Activated CD8-positive, alpha-beta T cell treated with anti-CD3 and anti-CD28 coated beads for 36 hours (primary cell): Measurements from ENCODE around the gene TYK2. TPM values are rescaled to one million over a fixed set of nuclear protein-coding genes. Genes with fewer than 3 reads are reported as not detected.
"Not testable (repeated sequence)": the region's sequence is repeated elsewhere in the genome, so short reads cannot be mapped to it uniquely, and the experiment has no call there.

Experiments
- ATAC-seq: fragments of 200-7000 bp; cut with Tn5 transposase; one replicate; pipeline ENCODE4 v1.10.0; 2021; ENCODE audit warnings: mild to moderate bottlenecking, moderate library complexity
- CTCF ChIA-PET: fragments of 350-600 bp; sonication (Branson Sonifier 250); formaldehyde crosslinking; loops from one replicate; lab custom pipeline; 2021; ENCODE audit warnings: antibody characterized with exemption; lab: Charles Lee
- POLR2A ChIA-PET: fragments of 350-600 bp; sonication (Branson Sonifier 250); formaldehyde crosslinking; loops from one replicate; lab custom pipeline; 2021; ENCODE audit warnings: antibody characterized with exemption; lab: Charles Lee
- DNase-seq: peaks from one replicate; pipeline ENCODE4 v3.0.0-alpha.2; 2020
- H3K27ac Mint-ChIP-seq: one replicate; pipeline ENCODE4 v1.8.0; 2021; ENCODE audit warnings: mild to moderate bottlenecking, mixed read lengths
- H3K27me3 Mint-ChIP-seq: one replicate; pipeline ENCODE4 v1.8.0; 2021; ENCODE audit warnings: mixed read lengths
- H3K36me3 Mint-ChIP-seq: one replicate; pipeline ENCODE4 v1.8.0; 2021; ENCODE audit warnings: low read depth, mixed read lengths
- H3K4me1 Mint-ChIP-seq: one replicate; pipeline ENCODE4 v1.8.0; 2021; ENCODE audit warnings: low read depth, mixed read lengths
- H3K4me3 Mint-ChIP-seq: one replicate; pipeline ENCODE4 v1.8.0; 2021; ENCODE audit warnings: mild to moderate bottlenecking, moderate library complexity, mixed read lengths
- H3K9me3 Mint-ChIP-seq: one replicate; pipeline ENCODE4 v1.8.0; 2021; ENCODE audit warnings: mixed read lengths
- intact Hi-C: fragments of 100-400 bp; cut with micrococcal nuclease; formaldehyde crosslinking; loops from one replicate; pipeline ENCODE4 v1.10.0; 2022
- total RNA-seq, 2 experiments: library from RNA; stranded (reverse); gene quantifications; one replicate each; pipeline ENCODE4 v1.2.3, GENCODE V29; 2021
- TF ChIP-seq, protein P1 (sequence below): fragments of 200-600 bp; IDR thresholded peaks from one replicate; pipeline ENCODE4 v1.8.0; 2022; ENCODE audit warnings: antibody characterized with exemption, mild to moderate bottlenecking

The TYK2 gene
- total RNA-seq, 2 experiments from 2014 or later = 143 TPM

DNA sequence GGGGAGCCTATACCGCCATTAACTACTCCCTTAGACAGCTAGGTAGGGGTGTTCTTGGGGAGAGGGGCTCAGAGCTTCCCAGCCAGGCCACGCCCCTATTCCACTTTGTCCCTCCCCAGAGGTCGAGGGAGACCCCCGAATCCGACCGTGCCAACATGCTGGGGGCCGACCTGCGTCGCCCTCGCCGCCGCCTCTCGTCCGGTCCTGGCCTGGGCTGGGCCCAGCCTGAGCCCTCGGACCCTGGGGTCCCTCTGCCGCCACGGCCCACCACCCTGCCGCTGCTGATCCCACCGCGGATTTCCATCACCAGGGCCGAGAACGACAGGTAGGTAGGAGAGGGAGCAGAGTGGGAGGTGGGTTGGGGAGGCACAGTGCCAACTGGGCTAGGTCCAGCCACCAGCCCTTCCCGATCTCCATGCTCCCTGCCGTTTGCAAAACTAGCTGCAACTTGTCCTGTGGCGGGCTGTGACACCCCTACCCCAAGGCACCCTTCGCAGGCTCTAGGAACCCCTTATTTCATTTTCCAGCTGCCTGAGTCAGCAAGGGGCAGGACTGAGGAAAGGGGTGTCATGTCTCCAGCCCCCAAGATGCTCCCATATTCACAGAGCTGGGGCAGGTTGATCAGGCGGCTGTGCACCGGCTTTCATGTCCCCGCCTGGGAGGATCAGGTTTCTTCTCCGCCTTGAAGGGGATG is 37.3 kb upstream of the TYK2 start:
- H3K27ac Mint-ChIP-seq = peak overlapping the region; percentile 26
- DNase-seq (no peak), ATAC-seq (no peak)
- intact Hi-C loops = loop anchor here (2.0 kb wide), 1 partner anchor 13 kb away; no protein-coding TSS in a partner anchor
- H3K27me3 Mint-ChIP-seq = peaks cover 21% of the 10 kb centered on the region
- peaks cover 58% of the 10 kb centered on the region for H3K4me1 Mint-ChIP-seq
- ChIA-PET CTCF (interaction anchor here (0.8 to 22.7 kb wide), 15 partner anchors 4 to 226 kb away, joined by 3 to 587 read pairs (median 4); partner anchors contain the start of genes CDC37, ICAM5, KEAP1 and PDE4A), POLR2A (interaction anchor here (0.6 to 9.7 kb wide), 5 partner anchors 13 to 142 kb away, joined by 3 to 161 read pairs (median 4); partner anchors contain the start of gene CDC37)
- H3K36me3 Mint-ChIP-seq = peaks cover 9% of the 10 kb centered on the region
- peak overlapping the region; percentile 86 for H3K4me3 Mint-ChIP-seq
- no peaks in the 10 kb centered on the region for H3K9me3 Mint-ChIP-seq
- TF ChIP-seq, protein P1, sequence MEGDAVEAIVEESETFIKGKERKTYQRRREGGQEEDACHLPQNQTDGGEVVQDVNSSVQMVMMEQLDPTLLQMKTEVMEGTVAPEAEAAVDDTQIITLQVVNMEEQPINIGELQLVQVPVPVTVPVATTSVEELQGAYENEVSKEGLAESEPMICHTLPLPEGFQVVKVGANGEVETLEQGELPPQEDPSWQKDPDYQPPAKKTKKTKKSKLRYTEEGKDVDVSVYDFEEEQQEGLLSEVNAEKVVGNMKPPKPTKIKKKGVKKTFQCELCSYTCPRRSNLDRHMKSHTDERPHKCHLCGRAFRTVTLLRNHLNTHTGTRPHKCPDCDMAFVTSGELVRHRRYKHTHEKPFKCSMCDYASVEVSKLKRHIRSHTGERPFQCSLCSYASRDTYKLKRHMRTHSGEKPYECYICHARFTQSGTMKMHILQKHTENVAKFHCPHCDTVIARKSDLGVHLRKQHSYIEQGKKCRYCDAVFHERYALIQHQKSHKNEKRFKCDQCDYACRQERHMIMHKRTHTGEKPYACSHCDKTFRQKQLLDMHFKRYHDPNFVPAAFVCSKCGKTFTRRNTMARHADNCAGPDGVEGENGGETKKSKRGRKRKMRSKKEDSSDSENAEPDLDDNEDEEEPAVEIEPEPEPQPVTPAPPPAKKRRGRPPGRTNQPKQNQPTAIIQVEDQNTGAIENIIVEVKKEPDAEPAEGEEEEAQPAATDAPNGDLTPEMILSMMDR = no peak

DNA sequence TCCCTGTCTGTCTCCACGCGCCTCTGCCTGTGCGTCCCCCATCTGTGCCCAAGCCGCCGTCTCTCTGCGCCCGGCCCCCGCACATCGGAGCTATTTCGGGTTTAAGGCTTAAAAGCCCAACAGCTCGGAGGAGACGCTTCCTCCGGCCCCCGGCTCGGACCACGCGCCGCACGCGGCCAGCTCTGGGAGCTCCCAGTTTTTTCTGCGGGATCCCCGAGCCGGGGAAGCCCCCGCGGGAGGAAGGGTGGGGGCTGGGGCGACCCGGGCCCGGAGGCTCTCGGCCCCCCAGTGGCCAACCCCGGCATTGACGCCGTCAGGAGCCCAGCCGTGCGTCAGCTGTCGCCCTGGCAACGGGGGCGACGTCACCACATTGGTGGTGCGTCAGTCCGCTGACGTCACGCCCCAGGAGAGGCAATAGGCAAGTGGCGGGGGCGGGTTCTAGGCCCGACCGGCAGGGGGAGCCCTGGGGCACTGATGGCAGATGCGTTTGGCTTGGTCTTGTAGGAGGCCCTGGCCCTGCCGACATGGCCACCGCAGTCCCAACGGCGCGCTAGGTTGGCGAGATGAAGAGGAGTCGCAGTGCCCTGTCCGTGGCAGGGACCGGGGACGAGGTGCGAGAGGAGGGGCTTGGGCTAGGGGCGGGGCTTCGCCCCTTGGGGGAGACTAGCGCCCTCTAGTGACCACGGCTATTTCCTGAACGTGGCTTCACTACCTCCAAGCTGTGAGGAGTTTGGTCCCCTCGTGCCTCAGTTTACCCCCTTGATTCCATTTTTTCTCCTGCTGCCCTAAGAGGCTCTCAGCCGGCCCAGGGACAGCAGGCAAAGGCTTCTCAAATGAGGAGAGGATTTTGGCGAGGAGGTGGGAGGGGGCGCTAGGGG is 36.2 kb upstream of the TYK2 start:
- peak; percentile 50 for ATAC-seq
- peaks cover 59% of the 10 kb centered on the region for H3K4me1 Mint-ChIP-seq
- H3K4me3 Mint-ChIP-seq = peak overlapping the region; percentile 63
- intact Hi-C loops = no loop called here
- DNase-seq = peak; percentile 97
- CTCF ChIA-PET = interaction anchor here (0.8 to 22.7 kb wide), 11 partner anchors 5 to 301 kb away, joined by 3 to 587 read pairs (median 6); partner anchors contain the start of genes CDC37, DNM2, PDE4A and TYK2
- H3K27me3 Mint-ChIP-seq = peaks cover 13% of the 10 kb centered on the region
- POLR2A ChIA-PET = interaction anchor here (0.5 to 9.7 kb wide), 7 partner anchors 9 to 844 kb away, joined by 3 to 161 read pairs (median 3); partner anchors contain the start of gene CDC37
- no peaks in the 10 kb centered on the region for H3K9me3 Mint-ChIP-seq
- peak overlapping the region; percentile 84 for H3K27ac Mint-ChIP-seq
- TF ChIP-seq, protein P1 = peak; percentile 100
- peaks cover 9% of the 10 kb centered on the region for H3K36me3 Mint-ChIP-seq

DNA sequence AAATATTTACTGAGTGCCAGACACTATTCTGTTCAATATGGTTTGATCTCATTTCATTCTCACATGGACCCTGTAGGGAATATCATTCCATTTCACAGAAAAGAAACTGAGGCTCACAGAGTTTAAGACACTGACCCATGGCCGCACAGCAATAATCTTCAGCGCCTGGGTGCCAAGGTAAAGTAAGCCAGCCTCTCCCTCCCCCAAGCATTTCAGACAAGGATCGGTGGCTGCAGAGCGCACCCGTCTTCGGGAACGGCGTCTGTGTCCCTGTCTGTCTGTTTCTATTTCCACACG is 35.7 kb upstream of the TYK2 start:
- POLR2A ChIA-PET = interaction anchor here (0.8 to 9.7 kb wide), 6 partner anchors 9 to 137 kb away, joined by 3 to 161 read pairs (median 4); partner anchors contain the start of gene CDC37

DNA sequence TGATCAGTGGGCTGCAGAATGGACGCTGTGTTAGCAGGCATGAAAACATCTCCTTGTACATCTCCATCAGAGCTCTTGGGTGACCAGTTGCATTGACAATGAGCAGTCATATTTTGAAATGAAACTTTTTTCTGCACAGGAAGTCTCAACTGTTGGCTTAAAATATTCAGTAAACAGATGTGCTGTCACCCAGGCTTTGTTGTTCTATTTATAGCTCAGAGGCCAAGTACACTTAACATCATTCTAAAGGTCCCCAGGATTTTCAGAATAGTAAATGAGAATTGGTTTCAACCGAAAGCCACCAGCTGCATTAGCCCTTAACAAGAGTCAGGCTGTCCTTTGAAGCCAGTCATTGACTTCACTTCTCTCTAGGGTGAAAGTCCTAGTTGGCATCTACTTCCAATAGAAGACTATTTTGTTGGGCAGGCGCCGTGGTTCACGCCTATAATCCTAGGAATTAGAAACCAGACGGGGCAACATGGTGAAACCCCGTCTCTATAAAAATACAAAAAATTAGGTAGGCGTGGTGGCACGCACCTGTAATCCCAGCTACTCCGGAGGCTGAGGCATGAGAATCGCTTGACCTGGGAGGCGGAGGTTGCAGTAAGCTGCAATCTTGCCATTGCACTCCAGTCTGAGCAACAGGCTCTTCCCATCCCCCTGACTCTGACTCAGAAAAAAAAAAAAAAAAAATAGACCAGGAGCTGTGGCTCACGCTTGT is 32.0 kb upstream of the TYK2 start:
- DNase-seq (peak; percentile 70), ATAC-seq (peak; percentile 40)
- ChIA-PET CTCF (interaction anchor here (1.1 to 22.7 kb wide), 8 partner anchors 3 to 446 kb away, joined by 3 to 587 read pairs (median 10); partner anchors contain the start of genes CDC37, ICAM1 and PDE4A), POLR2A (interaction anchor here (0.6 to 9.7 kb wide), 9 partner anchors 8 to 154 kb away, joined by 3 to 161 read pairs (median 4); partner anchors contain the start of genes CDC37, ICAM1 and PDE4A)
- H3K4me3 Mint-ChIP-seq = peak overlapping the region; percentile 45
- TF ChIP-seq, protein P1 = no peak
- H3K27ac Mint-ChIP-seq = peak overlapping the region; percentile 91
- intact Hi-C loops = no loop called here
- peaks cover 5% of the 10 kb centered on the region for H3K27me3 Mint-ChIP-seq
- peaks cover 75% of the 10 kb centered on the region for H3K4me1 Mint-ChIP-seq
- H3K9me3 Mint-ChIP-seq = no peaks in the 10 kb centered on the region
- H3K36me3 Mint-ChIP-seq = peaks cover 6% of the 10 kb centered on the region

More for the DNA sequence above, 35.7 kb upstream of the TYK2 start:
- DNase-seq (no peak), ATAC-seq (no peak)
- Mint-ChIP-seq H3K9me3 (no peaks in the 10 kb centered on the region), H3K27me3 (peaks cover 11% of the 10 kb centered on the region), H3K4me1 (peaks cover 59% of the 10 kb centered on the region), H3K36me3 (peaks cover 9% of the 10 kb centered on the region), H3K27ac (peak overlapping the region; percentile 84), H3K4me3 (peak overlapping the region; percentile 63)
- TF ChIP-seq, protein P1 = no peak
- intact Hi-C loops = no loop called here
- CTCF ChIA-PET = interaction anchor here (0.9 to 22.7 kb wide), 8 partner anchors 6 to 302 kb away, joined by 3 to 587 read pairs (median 6); partner anchors contain the start of genes CDC37, DNM2 and PDE4A

DNA sequence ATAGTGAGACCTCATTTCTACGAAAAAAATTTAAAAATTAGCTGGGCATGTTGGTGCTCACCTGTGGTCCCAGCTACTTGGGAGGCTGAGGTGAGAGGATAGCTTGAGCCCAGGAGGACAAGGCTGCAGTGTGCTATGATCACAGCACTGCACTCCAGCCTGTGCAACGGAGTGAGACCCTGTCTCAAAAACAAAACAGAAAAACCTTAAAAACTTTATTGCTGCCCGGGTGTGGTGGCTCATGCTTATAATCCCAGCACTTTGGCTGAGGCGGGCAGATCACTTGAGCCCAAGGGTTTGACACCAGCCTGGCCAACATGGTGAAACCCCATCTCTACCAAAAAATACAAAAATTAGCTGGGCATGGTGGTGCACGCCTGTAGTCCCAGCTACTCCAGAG is 30.9 kb upstream of the TYK2 start:
- H3K9me3 Mint-ChIP-seq, DNase-seq, intact Hi-C loops, ATAC-seq, H3K36me3 Mint-ChIP-seq, H3K4me3 Mint-ChIP-seq, H3K27me3 Mint-ChIP-seq: not testable (repeated sequence)
- ChIA-PET POLR2A (interaction anchor here (1.3 to 2.1 kb wide), 4 partner anchors 10 to 156 kb away, joined by 4 to 11 read pairs (median 8); partner anchors contain the start of gene PDE4A), CTCF (interaction anchor here (1.2 to 22.7 kb wide), 6 partner anchors 2 to 152 kb away, joined by 3 to 587 read pairs (median 12); partner anchors contain the start of genes CDC37, ICAM1 and PDE4A)
- Mint-ChIP-seq H3K27ac (peak overlapping the region; percentile 91), H3K4me1 (peaks cover 77% of the 10 kb centered on the region)
